HG03460 (cell line): ENCODE measurements around the gene ADA.

Source experiments
- ATAC-seq: cut with Tn5 transposase; IDR thresholded peaks from one replicate; pipeline ENCODE4 v1.9.1; 2021; ENCODE audit not compliant: unreplicated experiment

Gene ADA

DNA sequence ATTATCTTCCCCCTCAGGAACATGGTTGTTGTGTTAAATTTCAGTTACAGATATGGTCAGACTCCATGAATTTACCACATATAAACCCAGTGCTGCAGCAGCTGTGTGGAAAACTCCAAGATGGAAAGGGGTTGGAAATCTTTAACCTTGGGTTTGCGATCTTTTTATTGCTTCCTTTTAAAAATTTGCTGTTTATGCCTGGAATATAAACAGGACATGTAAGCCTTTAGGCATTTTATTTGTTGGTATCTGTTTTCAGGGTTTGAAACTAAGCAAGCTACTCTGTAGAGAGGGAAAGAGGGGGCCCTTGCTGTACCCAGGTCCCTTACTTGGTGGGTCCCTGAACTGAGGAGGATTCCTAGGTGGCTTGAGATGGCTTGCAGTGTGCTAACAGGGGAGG, 68.3 kb downstream of the ADA start:
- ATAC-seq: no peak

DNA sequence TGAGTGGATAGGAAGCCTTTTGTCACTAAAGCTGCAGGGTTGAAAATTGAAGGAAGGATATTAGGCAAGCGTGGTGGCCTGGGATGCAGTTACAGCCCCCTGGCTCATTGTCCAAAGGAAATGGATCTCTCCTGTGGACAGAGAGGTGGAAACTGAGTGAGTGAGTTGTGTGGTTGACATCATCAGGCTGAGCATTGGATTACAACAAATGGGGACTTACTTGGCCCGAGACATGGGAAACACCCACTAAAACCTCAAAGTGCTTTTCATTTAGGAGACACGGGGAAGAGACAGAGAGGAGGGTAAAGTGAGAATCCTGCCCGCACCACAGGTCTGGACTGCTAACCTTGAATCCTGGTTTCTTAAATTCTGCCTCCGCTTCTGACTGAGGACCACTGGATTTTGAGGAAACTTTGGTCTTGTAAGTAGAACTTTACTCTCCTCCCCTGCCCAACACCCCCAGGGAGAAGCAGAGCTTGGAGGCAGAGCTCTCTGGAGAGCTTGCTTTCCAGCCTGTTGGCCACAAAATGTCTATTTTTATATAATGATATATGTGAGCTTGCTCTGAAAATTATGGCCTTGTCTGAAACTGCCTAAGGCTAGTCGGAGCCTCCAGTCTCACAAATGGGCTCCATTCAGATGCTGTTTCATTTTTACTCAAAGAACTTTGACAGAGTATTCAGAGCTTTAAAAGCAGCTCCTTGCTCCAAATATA, 69.0 kb downstream of the ADA start, which contains the start of gene PKIG:
TSS of gene PKIG (plus strand) at position 269 of the 715 bp plus-strand sequence. CDS start 31,978 bp downstream, outside the sequence.
- no peak for ATAC-seq

DNA sequence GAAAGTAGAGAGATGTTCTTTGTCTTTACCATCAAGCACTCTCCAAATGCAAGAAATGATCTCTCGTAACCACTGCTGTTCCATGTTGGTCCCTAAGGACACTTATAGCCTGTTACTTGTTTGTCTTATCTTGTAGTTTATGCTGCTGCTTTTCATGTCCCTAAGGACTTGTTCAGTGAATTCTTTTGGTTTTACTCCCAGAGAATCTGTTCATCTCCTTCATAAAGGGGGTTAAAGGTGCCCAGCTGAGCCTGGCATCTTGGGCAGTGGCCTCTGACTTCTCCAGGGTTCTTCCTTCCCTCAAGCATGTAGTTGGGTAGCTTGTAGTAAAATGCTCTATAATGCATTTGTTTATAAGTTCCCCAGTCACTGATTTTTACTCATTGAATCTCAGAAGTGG, 70.0 kb downstream of the ADA start:
- ATAC-seq: no peak

DNA sequence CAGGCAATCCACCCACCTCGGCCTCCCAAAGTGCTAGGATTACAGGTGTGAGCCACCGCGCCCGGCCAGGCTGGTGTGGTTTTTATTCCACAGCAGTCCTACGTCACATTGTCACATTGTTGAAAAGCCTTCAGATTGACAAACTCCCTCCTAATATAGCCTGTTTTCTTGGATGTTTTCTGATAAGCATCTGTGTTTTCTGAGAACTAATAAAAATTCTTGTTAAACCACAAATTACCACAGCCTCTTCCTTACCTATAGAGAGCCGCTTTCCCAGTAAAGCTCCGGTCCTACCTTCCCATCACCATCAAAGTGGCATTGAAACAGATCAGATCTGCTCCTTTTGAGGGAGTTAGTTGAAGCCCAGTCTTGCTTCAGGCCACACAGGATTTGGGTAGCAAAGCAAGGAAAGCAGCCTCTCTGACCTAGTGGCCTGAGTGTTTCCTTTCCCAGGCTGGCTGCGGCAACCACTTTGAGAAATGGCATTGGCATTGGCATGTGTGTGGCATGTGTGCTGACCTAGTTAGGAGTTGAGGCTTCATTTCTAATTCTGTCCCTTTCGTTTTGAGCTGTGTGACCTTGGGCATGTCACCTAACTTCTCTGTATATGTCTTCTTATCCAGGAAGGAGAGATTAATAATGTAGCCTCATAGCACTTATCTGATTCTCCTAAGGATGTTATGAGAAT, 70.8 kb downstream of the ADA start:
- no peak for ATAC-seq

DNA sequence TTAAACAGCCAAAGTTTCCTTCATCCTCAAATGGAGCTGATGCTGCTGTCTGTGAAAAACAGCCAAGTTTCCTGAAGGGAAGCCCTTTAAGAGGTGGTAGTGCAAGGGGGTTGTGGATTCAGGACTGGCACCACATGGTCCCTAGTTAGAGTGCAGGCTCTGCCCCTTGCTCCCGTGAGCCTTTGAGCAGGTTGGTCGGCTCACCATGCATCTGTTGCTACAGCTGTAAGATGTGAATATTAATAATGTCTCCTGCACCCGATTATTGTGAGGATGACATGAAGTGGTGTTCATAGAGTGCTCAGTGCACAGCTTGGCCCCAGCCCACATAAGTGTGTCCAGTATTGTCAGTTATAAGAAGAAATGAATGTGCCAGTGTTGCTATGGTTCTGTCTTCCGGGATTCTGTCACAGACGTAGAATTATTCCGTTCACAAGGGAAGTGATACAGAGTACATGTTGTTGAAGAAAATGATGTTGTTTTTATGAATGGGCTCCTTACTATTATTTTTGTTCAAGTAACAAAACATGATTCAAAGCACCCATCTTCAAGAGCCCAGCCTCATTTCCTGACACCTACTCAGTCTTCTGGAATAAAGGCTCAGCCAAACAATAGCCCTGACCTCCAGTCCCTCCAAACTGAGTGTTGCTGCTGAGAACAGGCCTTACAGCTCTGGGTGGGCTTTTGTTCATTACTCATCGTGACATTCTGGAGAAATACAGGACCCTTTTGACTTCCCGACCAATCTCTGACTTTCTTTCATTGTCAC, 72.0 kb downstream of the ADA start:
- ATAC-seq: no peak

DNA sequence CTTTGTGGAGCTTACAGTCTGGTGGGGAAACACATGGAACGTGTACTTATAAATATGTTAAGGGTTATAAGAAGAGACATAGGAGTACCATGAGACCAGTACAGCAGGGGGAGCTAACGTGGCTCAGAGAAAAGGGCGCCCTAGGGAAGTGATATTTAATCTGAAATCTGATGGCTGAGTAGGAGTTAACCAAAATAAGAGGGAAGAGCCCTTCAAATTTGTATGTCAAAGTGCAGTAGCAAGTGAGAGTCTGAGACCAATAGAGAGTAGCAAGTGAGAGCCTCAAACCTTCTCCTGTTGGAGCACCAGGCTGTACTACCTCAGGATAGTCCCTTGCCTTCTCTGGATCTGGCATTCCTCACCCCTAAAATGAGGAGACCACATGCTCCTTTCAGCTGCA, 75.2 kb downstream of the ADA start:
- ATAC-seq: no peak

DNA sequence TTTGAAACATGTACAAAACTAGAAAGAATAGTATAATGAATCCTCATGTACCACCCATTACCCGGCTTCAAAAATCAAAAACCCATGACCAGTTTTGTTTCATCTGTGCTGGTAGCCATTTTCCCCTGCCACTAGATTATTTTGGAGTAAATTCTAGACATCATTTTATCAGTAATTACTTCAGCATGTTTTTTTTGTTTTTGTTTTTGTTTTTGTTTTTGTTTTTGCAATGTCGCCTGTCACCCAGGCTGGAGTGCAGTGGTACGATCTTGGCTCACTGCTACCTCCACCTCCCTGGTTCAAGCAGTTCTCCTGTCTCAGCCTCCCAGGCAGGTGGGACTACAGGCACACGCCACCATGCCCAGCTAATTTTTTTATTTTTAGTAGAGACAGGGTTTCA, 77.1 kb downstream of the ADA start:
- no peak for ATAC-seq

DNA sequence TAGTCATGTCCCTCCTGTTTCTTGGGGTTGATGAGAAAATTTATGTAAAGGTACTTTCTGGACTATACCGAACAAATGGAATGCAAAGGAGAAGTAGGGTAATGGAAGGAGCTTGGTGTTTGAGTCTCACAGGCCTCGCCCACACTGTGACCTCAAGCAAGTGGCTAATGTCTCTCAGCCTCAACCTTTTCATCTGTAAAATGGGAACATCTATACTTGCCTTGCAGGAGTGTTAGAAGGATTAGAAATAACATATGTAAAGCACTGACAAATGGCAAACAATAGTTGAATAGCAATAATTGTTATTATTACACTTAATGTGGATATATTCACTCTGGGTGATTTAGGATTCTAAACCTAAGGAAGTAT, 78.0 kb downstream of the ADA start:
- no peak for ATAC-seq

DNA sequence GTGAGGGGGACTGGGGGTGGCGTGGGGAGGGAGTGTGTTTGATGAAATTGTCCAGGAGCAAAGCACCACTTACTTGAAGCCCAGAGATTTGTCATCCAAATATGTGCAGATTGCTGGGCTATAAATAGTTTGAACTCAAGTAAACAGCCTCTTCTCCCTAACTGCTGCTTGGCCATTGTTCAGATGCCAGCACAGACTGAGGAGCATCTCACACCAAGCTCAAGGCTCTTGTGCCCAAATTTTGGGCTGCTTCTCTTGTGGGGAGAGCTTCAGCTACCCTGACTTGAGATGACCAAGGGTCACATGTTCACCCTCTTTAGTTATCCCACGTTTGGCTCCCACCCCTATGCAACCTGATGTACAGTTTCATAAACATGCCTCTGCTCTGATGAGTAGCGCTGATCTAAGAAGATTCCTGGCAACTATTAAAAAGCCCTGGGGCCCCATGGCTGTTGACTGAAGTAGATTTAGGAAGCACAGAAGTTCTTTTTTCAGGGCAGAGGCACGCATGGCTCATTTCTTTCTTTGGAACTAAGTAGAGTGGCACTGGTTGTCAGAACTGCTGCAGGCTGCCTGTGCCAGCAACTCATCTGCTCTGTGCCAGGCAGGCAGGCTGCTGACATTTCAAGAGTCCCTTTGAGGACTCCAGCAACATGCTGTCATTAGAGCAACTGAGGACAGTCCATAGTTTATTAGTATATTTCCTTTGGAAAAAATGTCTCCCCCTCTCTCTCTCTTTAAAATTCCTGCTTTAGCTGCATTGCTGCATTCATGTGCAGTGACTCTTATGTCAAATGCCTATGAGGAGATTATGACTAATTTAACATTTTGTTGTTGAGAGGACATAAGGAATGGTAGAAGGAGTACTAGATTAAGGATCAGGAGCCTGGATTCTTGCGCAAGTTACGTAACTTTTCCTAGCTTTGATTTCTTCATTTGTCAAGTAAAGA, 78.7 kb downstream of the ADA start:
- ATAC-seq: no peak

DNA sequence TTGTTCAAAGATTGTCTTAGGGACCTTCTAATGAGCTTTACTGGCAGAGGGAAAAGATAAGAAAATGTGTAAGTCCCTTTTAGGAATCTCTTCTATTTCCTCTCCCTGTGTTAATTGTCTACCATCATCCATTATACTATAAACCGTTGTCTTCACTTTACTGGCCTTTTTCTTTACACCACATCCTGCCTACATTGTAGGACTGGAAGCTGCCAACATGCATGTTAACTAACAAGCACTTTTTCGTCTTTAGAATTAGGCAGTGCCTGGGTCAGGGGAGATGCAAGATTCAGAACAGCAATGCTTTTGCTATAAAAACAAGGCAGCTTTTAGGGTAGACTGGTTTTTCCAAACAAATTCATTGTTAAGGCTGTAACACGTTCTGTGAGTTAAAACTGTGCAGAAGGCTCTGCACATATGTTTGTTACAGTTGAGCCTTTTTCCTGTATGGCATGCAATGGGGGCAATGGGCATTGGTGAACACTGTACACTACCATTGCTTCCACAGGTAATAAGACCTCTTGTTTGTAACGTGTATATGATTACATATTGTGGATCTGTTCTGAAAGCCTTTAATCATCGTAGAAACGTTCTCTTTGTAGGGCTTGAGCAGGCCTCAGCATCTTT, 80.0 kb downstream of the ADA start:
- no peak for ATAC-seq

DNA sequence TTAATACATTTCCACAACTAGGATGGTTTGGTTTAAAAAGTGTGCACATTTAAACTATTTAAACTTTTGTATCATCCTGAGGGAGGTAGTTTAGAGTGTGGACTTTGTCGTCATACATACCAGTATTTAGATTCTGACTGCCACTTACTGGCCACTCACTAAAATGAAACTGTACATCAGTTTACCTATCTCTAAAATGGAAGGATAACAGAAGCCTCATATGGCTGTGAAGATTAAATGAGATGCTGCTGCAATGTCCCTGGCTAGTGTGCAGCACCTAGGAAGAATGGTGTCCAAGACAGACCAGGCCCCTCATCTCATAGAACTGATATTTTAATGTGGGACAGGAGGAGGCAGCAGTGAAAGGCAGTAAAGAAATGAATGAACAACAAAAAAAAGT, 81.1 kb downstream of the ADA start:
- no peak for ATAC-seq
